DOHH2 (cell line): ENCODE measurements around the gene RGS3.

ENCODE experiments used
- H3F3A ChIP-seq: fragments of 200-600 bp; sonication (generic), shearing (Covaris generic); 2 replicates; pipeline ENCODE4 v1.6.0; 2016; ENCODE audit warnings: antibody characterized with exemption, mild to moderate bottlenecking; ENCODE audit not compliant: control insufficient read depth, insufficient read depth
- H3K27ac ChIP-seq: fragments of 200-600 bp; sonication (generic); 2 replicates; pipeline ENCODE4 v1.5.1; 2014; ENCODE audit warnings: low read depth, mild to moderate bottlenecking, low read length, moderate library complexity
- H3K27me3 ChIP-seq: fragments of 200-600 bp; sonication (generic); 2 replicates; pipeline ENCODE4 v1.6.1; 2014; ENCODE audit warnings: mild to moderate bottlenecking, low read length, mixed read lengths; ENCODE audit not compliant: control insufficient read depth
- H3K36me3 ChIP-seq: fragments of 200-600 bp; sonication (generic); 2 replicates; pipeline ENCODE4 v1.6.1; 2014; ENCODE audit warnings: mild to moderate bottlenecking, low read length, moderate library complexity, mixed read lengths; ENCODE audit not compliant: control insufficient read depth
- H3K4me1 ChIP-seq: fragments of 200-600 bp; sonication (generic); 2 replicates; pipeline ENCODE4 v1.6.1; 2014; ENCODE audit warnings: mild to moderate bottlenecking, low read length, mixed read lengths; ENCODE audit not compliant: control insufficient read depth
- H3K4me2 ChIP-seq: fragments of 200-600 bp; sonication (generic); 2 replicates; pipeline ENCODE4 v1.6.0; 2014; ENCODE audit warnings: mild to moderate bottlenecking, low read length, moderate library complexity
- H3K4me3 ChIP-seq: fragments of 200-600 bp; sonication (generic); 2 replicates; pipeline ENCODE4 v1.5.1; 2014; ENCODE audit warnings: mild to moderate bottlenecking, low read length, mixed read lengths
- H3K79me2 ChIP-seq: fragments of 200-600 bp; sonication (generic); 2 replicates; pipeline ENCODE4 v1.6.1; 2014; ENCODE audit warnings: mild to moderate bottlenecking, low read length, mixed read lengths; ENCODE audit not compliant: control insufficient read depth
- H3K9me2 ChIP-seq: fragments of 200-600 bp; sonication (generic); replicated peaks from 2 replicates; pipeline ENCODE4 v1.6.1; 2014; ENCODE audit warnings: mild to moderate bottlenecking, low read length, mixed read lengths; ENCODE audit not compliant: control insufficient read depth
- H3K9me3 ChIP-seq: fragments of 200-600 bp; sonication (generic); 2 replicates; pipeline ENCODE4 v1.6.1; 2014; ENCODE audit warnings: antibody characterized with exemption, low read length, mixed read lengths; ENCODE audit not compliant: control insufficient read depth, insufficient read depth
- H4K20me1 ChIP-seq: fragments of 200-600 bp; sonication (generic); 2 replicates; pipeline ENCODE4 v1.6.0; 2014; ENCODE audit warnings: low read depth, mild to moderate bottlenecking, antibody characterized with exemption, low read length, moderate library complexity; ENCODE audit not compliant: control insufficient read depth, insufficient read depth
- CTCF ChIP-seq: fragments of 200-600 bp; sonication (generic); IDR thresholded peaks from one replicate; pipeline ENCODE4 v1.5.1; 2014; ENCODE audit warnings: antibody characterized with exemption, mild to moderate bottlenecking, low read depth, low read length; ENCODE audit not compliant: poor library complexity, severe bottlenecking
- EZH2phosphoT487 ChIP-seq: fragments of 200-600 bp; sonication (generic); IDR thresholded peaks from 2 replicates; pipeline ENCODE4 v1.6.1; 2017; ENCODE audit warnings: borderline replicate concordance, mild to moderate bottlenecking, antibody characterized with exemption, low read length, moderate library complexity, mixed read lengths

The RGS3 gene

GRCh38 chr9:113640418-113640817 is 176.9 kb downstream of the RGS3 start:
- Histone ChIP-seq H3K4me3 (no peak overlapping the region), H3K27me3 (peaks cover 11% of the 10 kb centered on the region), H3K79me2 (no peaks in the 10 kb centered on the region)

GRCh38 chr9:113641100-113641885 is 177.8 kb downstream of the RGS3 start:
- Histone ChIP-seq H3K27me3 (peaks cover 11% of the 10 kb centered on the region), H3F3A (no peaks in the 10 kb centered on the region), H3K27ac (no peak overlapping the region), H3K9me2 (no peaks in the 10 kb centered on the region), H3K36me3 (no peaks in the 10 kb centered on the region), H3K4me3 (no peak overlapping the region), H3K4me1 (no peaks in the 10 kb centered on the region), H3K9me3 (no peaks in the 10 kb centered on the region), H3K4me2 (no peak overlapping the region), H4K20me1 (no peaks in the 10 kb centered on the region), H3K79me2 (no peaks in the 10 kb centered on the region)
- TF ChIP-seq CTCF (no peak), EZH2phosphoT487 (no peak)

More at GRCh38 chr9:113640418-113640817, 176.9 kb downstream of the RGS3 start:
- Histone ChIP-seq H3F3A (no peaks in the 10 kb centered on the region), H4K20me1 (no peaks in the 10 kb centered on the region), H3K4me1 (no peaks in the 10 kb centered on the region), H3K36me3 (no peaks in the 10 kb centered on the region), H3K27ac (no peak overlapping the region), H3K9me2 (no peaks in the 10 kb centered on the region), H3K4me2 (no peak overlapping the region), H3K9me3 (no peaks in the 10 kb centered on the region)
- TF ChIP-seq EZH2phosphoT487 (no peak), CTCF (no peak)

- Histone ChIP-seq H3K27ac (no peak overlapping the region), H3K9me3 (no peaks in the 10 kb centered on the region), H3K4me1 (no peaks in the 10 kb centered on the region), H3K4me3 (no peak overlapping the region), H3K9me2 (no peaks in the 10 kb centered on the region), H3K79me2 (no peaks in the 10 kb centered on the region), H3K27me3 (peaks cover 13% of the 10 kb centered on the region), H4K20me1 (no peaks in the 10 kb centered on the region), H3K4me2 (no peak overlapping the region), H3K36me3 (no peaks in the 10 kb centered on the region), H3F3A (no peaks in the 10 kb centered on the region)
- TF ChIP-seq EZH2phosphoT487 (no peak), CTCF (no peak)
Measured at GRCh38 chr9:113644321-113644720, 180.8 kb downstream of the RGS3 start.
